Keratinocyte (primary cell): Measurements from ENCODE around the gene AXIN1. TPM values are rescaled to one million over a fixed set of nuclear protein-coding genes. Genes with fewer than 3 reads are reported as not detected.

ENCODE experiments used
- DNase-seq: peaks from one replicate; pipeline ENCODE4 v3.0.0-alpha.2; 2011; ENCODE audit warnings: low read depth, missing footprints, low spot score
- FAIRE-seq: peaks from 2 replicates; lab custom pipeline; 2011; peaks lifted over from hg19 to GRCh38; lab: Jason Lieb, UNC
- H2AFZ ChIP-seq: 2 replicates; pipeline ENCODE4 v1.6.0; 2012; ENCODE audit warnings: low read length, control low read depth, inconsistent platforms; ENCODE audit not compliant: control insufficient read depth
- H3K27ac ChIP-seq: 2 replicates; pipeline ENCODE4 v1.5.1; 2011; ENCODE audit warnings: low read length; ENCODE audit not compliant: control insufficient read depth, insufficient read depth
- H3K27me3 ChIP-seq: 3 replicates; pipeline ENCODE4 v1.6.0; 2011; ENCODE audit warnings: low read length; ENCODE audit not compliant: control insufficient read depth, insufficient read depth; ENCODE audit errors: extremely low read depth
- H3K36me3 ChIP-seq, 2 experiments: 2 replicates in 1 of 2; 3 replicates in 1 of 2; pipeline ENCODE4 v1.5.1; 2011; ENCODE audit warnings: low read length in 2 of 2, mild to moderate bottlenecking in 1 of 2; ENCODE audit not compliant: control insufficient read depth in 2 of 2, insufficient read depth in 2 of 2; ENCODE audit errors: extremely low read depth in 1 of 2
- H3K4me1 ChIP-seq: 3 replicates; pipeline ENCODE4 v1.5.1; 2011; ENCODE audit warnings: low read length; ENCODE audit not compliant: control insufficient read depth, insufficient read depth; ENCODE audit errors: extremely low read depth
- H3K4me2 ChIP-seq: 3 replicates; pipeline ENCODE4 v1.6.0; 2011; ENCODE audit warnings: low read depth, low read length; ENCODE audit not compliant: control insufficient read depth, insufficient read depth; ENCODE audit errors: extremely low read depth
- H3K4me3 ChIP-seq, 3 experiments: fragments of 200-600 bp in 1 of 3; sonication (generic) in 1 of 3; 2 replicates in 2 of 3; 3 replicates in 1 of 3; pipeline ENCODE4 v1.5.1; 2011 to 2016; ENCODE audit warnings: low read length in 3 of 3, mild to moderate bottlenecking in 3 of 3, control low read depth in 2 of 3, inconsistent platforms in 1 of 3, low read depth in 1 of 3, mixed read lengths in 1 of 3, mixed run types in 1 of 3, moderate library complexity in 1 of 3; ENCODE audit not compliant: control insufficient read depth in 2 of 3, insufficient read depth in 2 of 3; ENCODE audit errors: extremely low read depth in 1 of 3
- H3K79me2 ChIP-seq: 2 replicates; pipeline ENCODE4 v1.6.0; 2012; ENCODE audit warnings: low read length; ENCODE audit not compliant: control insufficient read depth, insufficient read depth
- H3K9ac ChIP-seq: 3 replicates; pipeline ENCODE4 v1.6.0; 2011; ENCODE audit warnings: low read length; ENCODE audit not compliant: control insufficient read depth, insufficient read depth; ENCODE audit errors: extremely low read depth
- H3K9me1 ChIP-seq: 3 replicates; pipeline ENCODE4 v1.6.0; 2011; ENCODE audit warnings: low read length; ENCODE audit not compliant: control insufficient read depth, insufficient read depth; ENCODE audit errors: extremely low read depth
- H3K9me3 ChIP-seq: 2 replicates; pipeline ENCODE4 v1.5.1; 2012; ENCODE audit warnings: low read depth, low read length; ENCODE audit not compliant: control insufficient read depth
- H4K20me1 ChIP-seq: 3 replicates; pipeline ENCODE4 v1.6.0; 2011; ENCODE audit warnings: low read length; ENCODE audit not compliant: control insufficient read depth, insufficient read depth; ENCODE audit errors: extremely low read depth
- EZH2 ChIP-seq: IDR thresholded peaks from one replicate; pipeline ENCODE4 v1.6.1; 2012; ENCODE audit warnings: inconsistent platforms, mild to moderate bottlenecking, low read length, moderate library complexity
- dilution Hi-C: fragments of 300-500 bp; cut with MboI; formaldehyde crosslinking; loops from one replicate; pipeline ENCODE4 v1.7.0; 2020; ENCODE audit warnings: low sequenced_read_pairs; ENCODE audit not compliant: extremely low pct_ligation_motif_present
- polyA plus RNA-seq, 5 experiments: library from polyadenylated mRNA; depleted of rRNA in 3 of 5; stranded (reverse) in 3 of 5; stranded (forward) in 1 of 5; unstranded in 1 of 5; fragments of >200 nt; gene quantifications; 1 replicate in 1 of 5; 2 replicates in 3 of 5; 3 replicates in 1 of 5; pipeline versions ENCODE4 v1.2.1 to v1.2.3, GENCODE V29; 2011 to 2012; ENCODE audit warnings: missing spikeins in 2 of 5, low read depth in 1 of 5, low replicate concordance in 1 of 5
- TF ChIP-seq, protein P1 (sequence below), 3 experiments: IDR thresholded peaks in 1 of 3; conservative IDR thresholded peaks in 1 of 3; optimal IDR thresholded peaks in 1 of 3; 2 replicates in 2 of 3; 3 replicates in 1 of 3; pipeline versions ENCODE3 to v1.5.1; 2011; ENCODE audit warnings: low read length in 3 of 3, mild to moderate bottlenecking in 3 of 3, moderate library complexity in 2 of 3, control low read depth in 1 of 3, inconsistent platforms in 1 of 3; ENCODE audit not compliant: insufficient read depth in 2 of 3; ENCODE audit errors: extremely low read depth in 1 of 3

The AXIN1 gene
- polyA plus RNA-seq, 1 donor (not counting 4 experiments of a cell fraction or from before 2014, with no cell fraction given), result 8.8 TPM

- H3K36me3 ChIP-seq, result peaks cover 2 to 7% of the 10 kb centered on the region in 2 experiments
- no peak overlapping the region for H3K4me2 ChIP-seq
- H3K27me3 ChIP-seq, result no peaks in the 10 kb centered on the region
- H3K9ac ChIP-seq, result no peak overlapping the region
- dilution Hi-C loops, result no loop called here
- DNase-seq (no peak), FAIRE-seq (no peak)
- no peaks in the 10 kb centered on the region for H3K79me2 ChIP-seq
- no peaks in the 10 kb centered on the region for H4K20me1 ChIP-seq
- no peak for TF ChIP-seq EZH2
- TF ChIP-seq, protein P1, sequence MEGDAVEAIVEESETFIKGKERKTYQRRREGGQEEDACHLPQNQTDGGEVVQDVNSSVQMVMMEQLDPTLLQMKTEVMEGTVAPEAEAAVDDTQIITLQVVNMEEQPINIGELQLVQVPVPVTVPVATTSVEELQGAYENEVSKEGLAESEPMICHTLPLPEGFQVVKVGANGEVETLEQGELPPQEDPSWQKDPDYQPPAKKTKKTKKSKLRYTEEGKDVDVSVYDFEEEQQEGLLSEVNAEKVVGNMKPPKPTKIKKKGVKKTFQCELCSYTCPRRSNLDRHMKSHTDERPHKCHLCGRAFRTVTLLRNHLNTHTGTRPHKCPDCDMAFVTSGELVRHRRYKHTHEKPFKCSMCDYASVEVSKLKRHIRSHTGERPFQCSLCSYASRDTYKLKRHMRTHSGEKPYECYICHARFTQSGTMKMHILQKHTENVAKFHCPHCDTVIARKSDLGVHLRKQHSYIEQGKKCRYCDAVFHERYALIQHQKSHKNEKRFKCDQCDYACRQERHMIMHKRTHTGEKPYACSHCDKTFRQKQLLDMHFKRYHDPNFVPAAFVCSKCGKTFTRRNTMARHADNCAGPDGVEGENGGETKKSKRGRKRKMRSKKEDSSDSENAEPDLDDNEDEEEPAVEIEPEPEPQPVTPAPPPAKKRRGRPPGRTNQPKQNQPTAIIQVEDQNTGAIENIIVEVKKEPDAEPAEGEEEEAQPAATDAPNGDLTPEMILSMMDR (optimal IDR thresholded peaks at IDR 0.05 in 1 of 3, IDR thresholded peaks at IDR 0.05 in 1 of 3, conservative IDR thresholded peaks at IDR 0.05 in 1 of 3; ENCODE audit: extremely low read depth in 1 of 3, insufficient read depth in 2 of 3, low read length in 3 of 3), result no peak
- H2AFZ ChIP-seq, result no peak overlapping the region
- H3K4me1 ChIP-seq, result peaks cover 7% of the 10 kb centered on the region
- H3K4me3 ChIP-seq, result no peak overlapping the region
- H3K27ac ChIP-seq, result no peak overlapping the region
- H3K9me1 ChIP-seq, result no peaks in the 10 kb centered on the region
- H3K9me3 ChIP-seq, result no peaks in the 10 kb centered on the region
These were observed 46.2 kb upstream of the AXIN1 start for GRCh38 chr16:398561-399339.

- TF ChIP-seq, protein P1 (optimal IDR thresholded peaks at IDR 0.05 in 1 of 3, IDR thresholded peaks at IDR 0.05 in 1 of 3, conservative IDR thresholded peaks at IDR 0.05 in 1 of 3; ENCODE audit: extremely low read depth in 1 of 3, insufficient read depth in 2 of 3, low read length in 3 of 3), result peak; percentile 26 to 47 (median 28)
- no peak for TF ChIP-seq EZH2
- no peaks in the 10 kb centered on the region for H4K20me1 ChIP-seq
- FAIRE-seq, result no peak
- no peaks in the 10 kb centered on the region for H3K27me3 ChIP-seq
- peaks cover 2 to 7% of the 10 kb centered on the region in 2 experiments for H3K36me3 ChIP-seq
- dilution Hi-C loops, result no loop called here
- no peak overlapping the region for H3K27ac ChIP-seq
- H2AFZ ChIP-seq, result no peak overlapping the region
- no peaks in the 10 kb centered on the region for H3K9me1 ChIP-seq
- no peak overlapping the region for H3K4me3 ChIP-seq
- DNase-seq, result no peak
- no peaks in the 10 kb centered on the region for H3K79me2 ChIP-seq
- no peak overlapping the region for H3K9ac ChIP-seq
- peaks cover 7% of the 10 kb centered on the region for H3K4me1 ChIP-seq
- no peak overlapping the region for H3K4me2 ChIP-seq
- H3K9me3 ChIP-seq, result no peaks in the 10 kb centered on the region
These were observed 45.3 kb upstream of the AXIN1 start for GRCh38 chr16:397736-398332.
